ENCODE results near the gene PSRC1. TPM values are rescaled to one million over a fixed set of nuclear protein-coding genes. Genes with fewer than 3 reads are reported as not detected.

PSRC1 gene
- total and polyA plus RNA-seq, 4 experiments from 2014 or later: 0.17 to 0.31 (median 0.23) TPM

DNA sequence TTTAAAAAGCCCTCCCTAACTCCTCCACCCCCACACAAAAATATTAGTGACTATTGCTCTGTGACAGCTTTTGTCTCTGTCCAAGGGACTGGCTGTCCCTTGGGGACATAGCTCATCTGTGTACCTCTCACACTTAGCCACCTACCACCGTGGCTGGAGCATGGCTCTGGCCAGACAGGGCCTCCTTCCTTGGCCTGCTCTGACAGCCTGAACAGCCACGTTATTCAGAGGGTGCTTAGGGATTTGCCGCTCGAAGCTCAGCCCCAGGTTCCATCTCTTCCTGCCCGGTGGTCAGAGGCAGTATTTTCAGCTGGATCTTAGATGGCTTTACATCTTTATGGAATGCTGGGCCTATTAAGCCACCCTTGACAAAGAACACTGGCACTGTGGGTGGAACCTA lies 39.7 kb downstream of the PSRC1 start:
- Mint-ChIP-seq H3K4me1 (peaks cover 13 to 26% (median 16%) of the 10 kb centered on the region in 4 donors), H3K4me3 (no peak overlapping the region), H3K27ac (no peak overlapping the region), H3K9me3 (peaks cover 0 to 1% (median 0%) of the 10 kb centered on the region in 8 donors), H3K36me3 (peaks cover 0 to 9% of the 10 kb centered on the region in 2 donors), H3K27me3 (peaks cover 4 to 10% of the 10 kb centered on the region in 2 donors)
- no peak for DNase-seq
- Histone ChIP-seq H3K27me3 (ENCODE audit: insufficient read depth, low read length) (no peaks in the 10 kb centered on the region), H3K36me3 (ENCODE audit: insufficient read depth, low read length) (peaks cover 4% of the 10 kb centered on the region), H3K9me3 (ENCODE audit: control insufficient read depth in 1 of 2, low read length in 2 of 2) (no peaks in the 10 kb centered on the region), H3K27ac (ENCODE audit: low read depth, low read length) (no peak overlapping the region), H3K4me1 (ENCODE audit: insufficient read depth, low read length) (peaks cover 20% of the 10 kb centered on the region), H3K4me3 (ENCODE audit: low read length in 2 of 2) (no peak overlapping the region)
- intact Hi-C loops (cut with micrococcal nuclease): no loop called here
- CTCF ChIA-PET (ENCODE audit: partially characterized antibody): no interaction called here
- POLR2A ChIA-PET (ENCODE audit: partially characterized antibody): no interaction called here

DNA sequence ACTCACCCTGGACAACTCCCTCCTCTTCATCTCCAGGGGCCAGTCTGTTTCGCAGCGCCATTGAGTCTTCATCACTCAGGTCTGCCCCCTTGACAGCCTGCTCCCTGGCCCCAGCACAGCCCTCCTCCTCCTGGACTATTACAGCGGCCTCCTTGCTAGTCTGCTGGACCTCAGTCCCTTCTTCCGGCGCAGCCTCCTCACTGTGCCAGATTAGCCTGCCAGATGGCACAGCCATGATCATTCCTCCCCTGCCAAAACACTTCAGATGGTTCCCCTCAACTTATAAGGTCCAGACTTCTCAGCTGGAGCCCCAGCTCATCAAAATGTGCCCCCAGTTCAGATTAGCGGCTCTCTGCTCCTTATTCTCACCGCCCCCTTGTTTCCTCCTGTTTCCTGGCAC lies 40.6 kb downstream of the PSRC1 start:
- Mint-ChIP-seq H3K9me3 (peaks cover 0 to 3% (median 0%) of the 10 kb centered on the region in 8 donors), H3K4me1 (peaks cover 13 to 26% (median 16%) of the 10 kb centered on the region in 4 donors), H3K4me3 (no peak overlapping the region), H3K27me3 (peaks cover 4 to 10% of the 10 kb centered on the region in 2 donors), H3K36me3 (peaks cover 8 to 18% of the 10 kb centered on the region in 2 donors), H3K27ac (peak overlapping the region in 3 of 7 donors; percentile 10 to 79 (median 59))
- Histone ChIP-seq H3K27ac (ENCODE audit: low read depth, low read length) (no peak overlapping the region), H3K36me3 (ENCODE audit: insufficient read depth, low read length) (peaks cover 12% of the 10 kb centered on the region), H3K4me1 (ENCODE audit: insufficient read depth, low read length) (peaks cover 20% of the 10 kb centered on the region), H3K9me3 (ENCODE audit: control insufficient read depth in 1 of 2, low read length in 2 of 2) (no peaks in the 10 kb centered on the region), H3K27me3 (ENCODE audit: insufficient read depth, low read length) (no peaks in the 10 kb centered on the region), H3K4me3 (ENCODE audit: low read length in 2 of 2) (no peak overlapping the region)
- intact Hi-C loops (cut with micrococcal nuclease): no loop called here
- CTCF ChIA-PET (ENCODE audit: partially characterized antibody): no interaction called here
- no peak for DNase-seq
- POLR2A ChIA-PET (ENCODE audit: partially characterized antibody): no interaction called here

DNA sequence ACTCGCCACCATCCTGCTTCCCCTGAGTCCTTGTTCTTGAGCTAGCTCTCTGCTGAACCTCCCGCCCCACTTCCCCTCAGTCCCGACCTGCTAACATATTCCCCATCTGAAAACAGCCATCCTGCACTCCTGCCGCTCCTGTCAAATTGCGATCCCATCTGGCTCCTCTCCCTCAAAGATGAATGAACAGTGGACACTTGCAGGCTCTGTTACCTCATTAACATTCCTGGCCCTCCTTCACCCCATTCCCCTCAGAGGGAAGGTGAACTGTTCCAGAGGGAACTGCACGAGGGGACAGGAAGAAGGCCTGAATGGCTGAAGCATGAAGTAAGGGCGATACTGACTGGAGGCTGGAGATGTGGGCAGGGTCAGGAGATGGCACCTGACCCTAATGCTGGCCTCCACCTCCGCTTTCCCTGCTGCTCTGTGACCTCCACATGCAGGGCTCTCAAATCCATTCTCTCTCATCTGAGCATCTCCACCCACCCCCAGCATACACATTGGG lies 41.1 kb downstream of the PSRC1 start:
- Mint-ChIP-seq H3K4me3 (peak overlapping the region in 4 of 8 donors; percentile 1 to 27 (median 23)), H3K9me3 (peaks cover 0 to 3% (median 0%) of the 10 kb centered on the region in 8 donors), H3K4me1 (peaks cover 13 to 26% (median 16%) of the 10 kb centered on the region in 4 donors), H3K36me3 (peaks cover 10 to 22% of the 10 kb centered on the region in 2 donors), H3K27me3 (peaks cover 4 to 10% of the 10 kb centered on the region in 2 donors), H3K27ac (peak overlapping the region in 5 of 7 donors; percentile 30 to 90 (median 73))
- H3K4me1 ChIP-seq (ENCODE audit: insufficient read depth, low read length): peaks cover 20% of the 10 kb centered on the region
- peaks cover 17% of the 10 kb centered on the region for H3K36me3 ChIP-seq (ENCODE audit: insufficient read depth, low read length)
- no peaks in the 10 kb centered on the region for H3K27me3 ChIP-seq (ENCODE audit: insufficient read depth, low read length)
- no peak overlapping the region for H3K4me3 ChIP-seq (ENCODE audit: low read length in 2 of 2)
- no peak overlapping the region for H3K27ac ChIP-seq (ENCODE audit: low read depth, low read length)
- DNase-seq: no peak
- intact Hi-C loops (cut with micrococcal nuclease): loop anchor here (1.0 kb wide), 1 partner anchor 7 kb away; the partner anchor contains the start of gene CELSR2
- no peaks in the 10 kb centered on the region for H3K9me3 ChIP-seq (ENCODE audit: control insufficient read depth in 1 of 2, low read length in 2 of 2)
- CTCF ChIA-PET (ENCODE audit: partially characterized antibody): no interaction called here
- POLR2A ChIA-PET (ENCODE audit: partially characterized antibody): interaction anchor here (2.0 to 2.3 kb wide), 2 partner anchors 10 to 157 kb away, joined by 6 to 13 read pairs; partner anchors contain the start of gene SORT1

DNA sequence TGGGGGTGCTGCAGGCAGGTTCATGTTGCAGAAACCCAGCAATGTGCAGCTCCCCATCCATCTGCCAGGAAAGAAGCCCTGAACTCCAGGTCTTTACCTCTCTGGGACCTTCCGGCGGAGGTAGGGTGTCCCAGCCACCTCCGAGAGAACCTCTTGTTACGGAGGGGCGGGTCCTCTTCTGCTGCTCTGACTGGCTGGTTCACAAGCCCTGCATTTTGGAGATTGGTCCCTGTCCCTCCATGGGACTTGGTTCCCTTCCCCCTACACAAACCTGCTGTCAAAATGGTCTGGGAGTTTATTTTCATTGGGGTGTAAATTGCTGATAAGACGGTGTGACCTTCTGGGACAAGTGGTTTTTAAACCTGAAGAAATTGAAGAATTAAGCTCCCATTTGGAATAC lies 41.6 kb downstream of the PSRC1 start:
- Mint-ChIP-seq H3K4me1 (peaks cover 13 to 26% (median 16%) of the 10 kb centered on the region in 4 donors), H3K27me3 (peaks cover 4 to 6% of the 10 kb centered on the region in 2 donors), H3K27ac (peak overlapping the region in 1 of 7 donors; percentile 90), H3K36me3 (peaks cover 15 to 28% of the 10 kb centered on the region in 2 donors), H3K9me3 (peaks cover 0 to 3% (median 0%) of the 10 kb centered on the region in 8 donors), H3K4me3 (no peak overlapping the region)
- peaks cover 23% of the 10 kb centered on the region for H3K36me3 ChIP-seq (ENCODE audit: insufficient read depth, low read length)
- POLR2A ChIA-PET (ENCODE audit: partially characterized antibody): interaction anchor here (0.6 to 2.3 kb wide), 4 partner anchors 10 to 157 kb away, joined by 3 to 13 read pairs (median 4); partner anchors contain the start of genes PSRC1 and SORT1
- H3K27me3 ChIP-seq (ENCODE audit: insufficient read depth, low read length): no peaks in the 10 kb centered on the region
- intact Hi-C loops (cut with micrococcal nuclease): loop anchor here (1.0 kb wide), 1 partner anchor 8 kb away; the partner anchor contains the start of gene CELSR2
- no peak for DNase-seq
- peaks cover 20% of the 10 kb centered on the region for H3K4me1 ChIP-seq (ENCODE audit: insufficient read depth, low read length)
- H3K27ac ChIP-seq (ENCODE audit: low read depth, low read length): no peak overlapping the region
- CTCF ChIA-PET (ENCODE audit: partially characterized antibody): no interaction called here
- no peak overlapping the region for H3K4me3 ChIP-seq (ENCODE audit: low read length in 2 of 2)
- no peaks in the 10 kb centered on the region for H3K9me3 ChIP-seq (ENCODE audit: control insufficient read depth in 1 of 2, low read length in 2 of 2)

DNA sequence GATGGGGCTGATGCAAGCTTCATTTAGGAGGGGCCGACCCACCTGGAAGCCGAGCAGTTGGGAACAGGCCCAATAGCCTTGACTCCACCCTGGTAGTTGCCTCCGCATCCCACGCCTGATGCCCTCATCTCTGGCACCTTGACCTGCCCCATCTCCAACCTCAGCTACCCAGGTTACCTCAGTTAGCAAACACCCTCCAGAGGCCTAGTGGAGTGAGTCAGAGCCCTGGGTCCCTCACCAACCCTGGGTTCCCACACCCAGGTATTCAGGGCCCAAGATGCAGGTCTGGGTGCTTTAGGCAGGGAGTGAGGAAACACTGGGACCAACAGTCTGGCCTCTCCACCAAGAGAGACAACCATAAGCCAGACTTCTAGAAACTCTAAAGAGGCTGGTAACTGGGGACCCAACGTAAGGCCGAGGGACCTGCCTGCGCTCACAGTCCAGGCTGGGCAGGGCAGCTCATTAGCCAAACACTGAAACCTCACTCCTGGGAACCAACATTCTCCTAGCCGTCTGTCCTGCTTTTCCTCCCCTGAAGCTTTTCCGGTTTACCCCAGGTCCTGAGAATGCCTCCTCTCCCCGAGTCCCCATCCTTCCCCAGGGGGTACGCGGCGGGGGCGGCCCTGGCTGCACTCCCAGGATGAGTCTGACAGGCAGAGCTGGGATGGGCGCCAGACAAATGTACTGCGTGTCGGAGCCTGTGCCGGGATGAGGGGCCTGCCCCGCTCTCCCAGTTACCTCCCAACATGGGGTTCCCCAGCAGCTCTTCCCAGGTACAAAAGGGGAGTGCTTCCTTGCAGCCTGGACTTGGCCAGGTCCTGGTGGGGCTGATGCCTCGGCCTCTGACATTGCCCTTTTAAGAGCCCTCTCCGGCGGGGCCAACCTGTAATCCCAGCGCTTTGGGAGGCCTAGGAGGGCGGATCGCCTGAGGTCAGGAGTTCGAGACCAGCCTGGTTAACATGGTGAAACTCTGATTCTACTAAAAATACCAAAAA lies 42.5 kb downstream of the PSRC1 start:
- Histone ChIP-seq H3K4me1 (ENCODE audit: insufficient read depth, low read length) (peaks cover 20% of the 10 kb centered on the region), H3K27me3 (ENCODE audit: insufficient read depth, low read length) (no peaks in the 10 kb centered on the region), H3K36me3 (ENCODE audit: insufficient read depth, low read length) (peaks cover 32% of the 10 kb centered on the region), H3K9me3 (ENCODE audit: control insufficient read depth in 1 of 2, low read length in 2 of 2) (no peaks in the 10 kb centered on the region), H3K27ac (ENCODE audit: low read depth, low read length) (no peak overlapping the region), H3K4me3 (ENCODE audit: low read length in 2 of 2) (no peak overlapping the region)
- ChIA-PET POLR2A (ENCODE audit: partially characterized antibody) (interaction anchor here (1.1 to 2.3 kb wide), 6 partner anchors 9 to 158 kb away, joined by 3 to 13 read pairs (median 6); partner anchors contain the start of genes PSRC1, SARS1 and SORT1), CTCF (ENCODE audit: partially characterized antibody) (interaction anchor here (0.8 to 2.0 kb wide), 5 partner anchors 16 to 294 kb away, joined by 3 to 6 read pairs (median 5); no protein-coding TSS in a partner anchor)
- Mint-ChIP-seq H3K4me1 (peaks cover 13 to 26% (median 16%) of the 10 kb centered on the region in 4 donors), H3K27ac (peak overlapping the region in 4 of 7 donors; percentile 29 to 74 (median 64)), H3K36me3 (peaks cover 23 to 37% of the 10 kb centered on the region in 2 donors), H3K9me3 (peaks cover 0 to 3% (median 0%) of the 10 kb centered on the region in 8 donors), H3K27me3 (peaks cover 4 to 6% of the 10 kb centered on the region in 2 donors), H3K4me3 (peak overlapping the region in 2 of 8 donors; percentile 35 to 46)
- intact Hi-C loops (cut with micrococcal nuclease): loop anchor here (1.0 kb wide), 1 partner anchor 9 kb away; the partner anchor contains the start of gene CELSR2
- peak in 1 of 5 donors; percentile 25 for DNase-seq

DNA sequence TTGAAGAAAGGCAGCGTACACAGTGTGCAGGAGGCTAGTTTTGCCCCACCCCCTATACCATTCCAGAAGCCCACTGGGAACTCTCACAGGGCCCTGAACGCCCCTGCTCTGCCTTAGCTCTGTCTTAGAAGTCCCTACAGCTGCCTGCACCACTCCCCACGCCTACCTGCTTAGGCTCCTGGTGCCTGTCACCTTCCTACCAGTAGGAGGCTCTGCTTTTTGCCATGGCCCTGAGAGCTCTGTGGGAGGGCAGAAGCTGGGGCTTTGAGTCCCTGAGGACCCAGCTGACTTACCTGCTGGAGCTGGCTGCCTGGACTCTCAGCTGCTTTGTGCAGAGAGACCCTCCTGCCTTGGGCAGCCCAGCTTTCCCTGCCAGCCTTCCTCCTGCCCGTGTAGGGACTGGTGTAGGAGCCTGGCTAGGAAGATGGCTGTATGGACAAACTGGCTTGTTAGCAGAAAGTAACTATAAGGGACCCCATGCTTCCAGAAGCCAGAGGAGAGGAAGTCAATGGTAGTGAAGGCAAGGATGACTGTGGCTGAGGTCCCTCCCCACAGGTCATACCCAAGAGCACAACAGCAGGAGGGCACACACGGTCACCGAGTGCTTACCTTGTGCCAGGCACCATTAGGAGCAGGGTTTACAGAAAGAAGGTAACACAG lies 43.4 kb downstream of the PSRC1 start:
- ChIA-PET CTCF (ENCODE audit: partially characterized antibody) (interaction anchor here (0.8 to 2.0 kb wide), 10 partner anchors 14 to 295 kb away, joined by 3 to 6 read pairs (median 4); partner anchors contain the start of gene SARS1), POLR2A (ENCODE audit: partially characterized antibody) (interaction anchor here (1.2 to 2.3 kb wide), 4 partner anchors 10 to 159 kb away, joined by 3 to 13 read pairs (median 7); partner anchors contain the start of genes CELSR2, SARS1 and SORT1)
- Mint-ChIP-seq H3K4me1 (peaks cover 16 to 33% (median 21%) of the 10 kb centered on the region in 4 donors), H3K27ac (peak overlapping the region; percentile 42 to 86 (median 63)), H3K27me3 (peaks cover 4 to 5% of the 10 kb centered on the region in 2 donors), H3K36me3 (peaks cover 30 to 46% of the 10 kb centered on the region in 2 donors), H3K9me3 (peaks cover 0 to 3% (median 0%) of the 10 kb centered on the region in 8 donors), H3K4me3 (no peak overlapping the region)
- Histone ChIP-seq H3K4me1 (ENCODE audit: insufficient read depth, low read length) (peaks cover 24% of the 10 kb centered on the region), H3K27me3 (ENCODE audit: insufficient read depth, low read length) (no peaks in the 10 kb centered on the region), H3K36me3 (ENCODE audit: insufficient read depth, low read length) (peaks cover 40% of the 10 kb centered on the region), H3K4me3 (ENCODE audit: low read length in 2 of 2) (no peak overlapping the region), H3K27ac (ENCODE audit: low read depth, low read length) (no peak overlapping the region), H3K9me3 (ENCODE audit: control insufficient read depth in 1 of 2, low read length in 2 of 2) (no peaks in the 10 kb centered on the region)
- DNase-seq: peak in 3 of 5 donors; percentile 27 to 36 (median 30)
- intact Hi-C loops (cut with micrococcal nuclease): no loop called here
